Astrocyte (in vitro differentiated cells and primary cell): ENCODE results near the gene DOC2A. TPM values are rescaled to one million over a fixed set of nuclear protein-coding genes. Genes with fewer than 3 reads are reported as not detected.
A peak's percentile ranks its signal among the peaks of the same experiment; 100 is the strongest.

Experiments used
- DNase-seq: peaks from one replicate; pipeline ENCODE4 v3.0.0-alpha.2; 2010; ENCODE audit warnings: low read depth
- FAIRE-seq: peaks from 2 replicates; lab custom pipeline; 2011; peaks lifted over from hg19 to GRCh38; lab: Jason Lieb, UNC
- H2AFZ ChIP-seq: 2 replicates; pipeline ENCODE4 v1.6.0; 2012; ENCODE audit warnings: low read depth, low read length, inconsistent platforms
- H3K27ac ChIP-seq: 2 replicates; pipeline ENCODE4 v1.5.1; 2011; ENCODE audit warnings: low read depth, low read length, inconsistent platforms
- H3K27me3 ChIP-seq: 2 replicates; pipeline ENCODE4 v1.6.0; 2011; ENCODE audit warnings: low read length, inconsistent platforms; ENCODE audit not compliant: insufficient read depth
- H3K36me3 ChIP-seq: 2 replicates; pipeline ENCODE4 v1.5.1; 2011; ENCODE audit warnings: low read length, inconsistent platforms; ENCODE audit not compliant: insufficient read depth
- H3K4me1 ChIP-seq: 2 replicates; pipeline ENCODE4 v1.5.1; 2011; ENCODE audit warnings: low read length, inconsistent platforms; ENCODE audit not compliant: insufficient read depth
- H3K4me2 ChIP-seq: 2 replicates; pipeline ENCODE4 v1.6.0; 2012; ENCODE audit warnings: low read length, inconsistent platforms
- H3K4me3 ChIP-seq: 2 replicates; pipeline ENCODE4 v1.5.1; 2011; ENCODE audit warnings: low read depth, mild to moderate bottlenecking, low read length, inconsistent platforms; ENCODE audit not compliant: insufficient read depth
- H3K79me2 ChIP-seq: 2 replicates; pipeline ENCODE4 v1.6.0; 2012; ENCODE audit warnings: mild to moderate bottlenecking, low read length, inconsistent platforms; ENCODE audit not compliant: insufficient read depth
- H3K9ac ChIP-seq: 2 replicates; pipeline ENCODE4 v1.6.0; 2012; ENCODE audit warnings: mild to moderate bottlenecking, low read length, inconsistent platforms
- H3K9me3 ChIP-seq: 2 replicates; pipeline ENCODE4 v1.5.1; 2012; ENCODE audit warnings: low read depth, mild to moderate bottlenecking, low read length, inconsistent platforms; ENCODE audit not compliant: insufficient read depth
- H4K20me1 ChIP-seq: 2 replicates; pipeline ENCODE4 v1.6.0; 2012; ENCODE audit warnings: low read length, inconsistent platforms; ENCODE audit not compliant: insufficient read depth
- H3K27ac Mint-ChIP-seq: one replicate; pipeline ENCODE4 v1.8.0; 2021; ENCODE audit warnings: mild to moderate bottlenecking, mixed read lengths; ENCODE audit not compliant: unreplicated experiment
- H3K27me3 Mint-ChIP-seq: one replicate; pipeline ENCODE4 v1.8.0; 2021; ENCODE audit warnings: low read depth, mixed read lengths; ENCODE audit not compliant: unreplicated experiment
- H3K36me3 Mint-ChIP-seq: one replicate; pipeline ENCODE4 v1.8.0; 2021; ENCODE audit warnings: low read depth, mixed read lengths; ENCODE audit not compliant: unreplicated experiment
- H3K4me1 Mint-ChIP-seq: one replicate; pipeline ENCODE4 v1.8.0; 2021; ENCODE audit warnings: low read depth, mixed read lengths; ENCODE audit not compliant: unreplicated experiment
- H3K4me3 Mint-ChIP-seq: one replicate; pipeline ENCODE4 v1.8.0; 2021; ENCODE audit warnings: mild to moderate bottlenecking, moderate library complexity, mixed read lengths; ENCODE audit not compliant: unreplicated experiment
- H3K9me3 Mint-ChIP-seq: one replicate; pipeline ENCODE4 v1.8.0; 2021; ENCODE audit warnings: mild to moderate bottlenecking, mixed read lengths; ENCODE audit not compliant: unreplicated experiment
- EZH2 ChIP-seq: IDR thresholded peaks from 2 replicates; pipeline ENCODE4 v1.6.1; 2012; ENCODE audit warnings: mild to moderate bottlenecking, low read length, inconsistent platforms; ENCODE audit not compliant: insufficient read depth
- total RNA-seq: library from RNA; stranded (reverse); gene quantifications from 2 replicates; pipeline ENCODE4 v1.2.1, GENCODE V29; 2021
- TF ChIP-seq, protein P1 (sequence below): IDR thresholded peaks from 2 replicates; pipeline ENCODE4 v1.5.1; 2011; ENCODE audit warnings: low read depth, mild to moderate bottlenecking, inconsistent platforms, low read length, moderate library complexity; ENCODE audit not compliant: insufficient read depth

The DOC2A gene
- total RNA-seq, 1 donor from 2014 or later: 0.89 TPM

DNA sequence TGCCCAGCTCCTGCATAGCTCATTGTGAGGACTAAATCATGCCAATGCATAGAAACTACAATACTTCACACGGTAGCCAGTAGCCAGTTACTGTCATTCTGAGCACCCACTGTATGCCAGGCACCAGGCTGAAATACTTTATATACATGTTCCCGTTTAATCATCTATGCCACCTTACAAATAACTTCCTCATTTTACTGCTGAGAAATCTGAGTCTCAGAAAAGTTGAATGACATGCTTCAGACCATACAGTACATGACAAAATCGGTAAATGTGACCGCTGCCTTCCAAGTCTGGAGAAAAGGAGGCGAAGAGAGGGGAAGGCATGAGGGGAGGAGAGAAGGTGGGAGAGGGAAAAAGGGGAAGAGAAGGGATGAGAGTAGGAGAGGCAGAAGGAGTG is 29.4 kb upstream of the DOC2A start:
- no peak for TF ChIP-seq EZH2
- TF ChIP-seq, protein P1, sequence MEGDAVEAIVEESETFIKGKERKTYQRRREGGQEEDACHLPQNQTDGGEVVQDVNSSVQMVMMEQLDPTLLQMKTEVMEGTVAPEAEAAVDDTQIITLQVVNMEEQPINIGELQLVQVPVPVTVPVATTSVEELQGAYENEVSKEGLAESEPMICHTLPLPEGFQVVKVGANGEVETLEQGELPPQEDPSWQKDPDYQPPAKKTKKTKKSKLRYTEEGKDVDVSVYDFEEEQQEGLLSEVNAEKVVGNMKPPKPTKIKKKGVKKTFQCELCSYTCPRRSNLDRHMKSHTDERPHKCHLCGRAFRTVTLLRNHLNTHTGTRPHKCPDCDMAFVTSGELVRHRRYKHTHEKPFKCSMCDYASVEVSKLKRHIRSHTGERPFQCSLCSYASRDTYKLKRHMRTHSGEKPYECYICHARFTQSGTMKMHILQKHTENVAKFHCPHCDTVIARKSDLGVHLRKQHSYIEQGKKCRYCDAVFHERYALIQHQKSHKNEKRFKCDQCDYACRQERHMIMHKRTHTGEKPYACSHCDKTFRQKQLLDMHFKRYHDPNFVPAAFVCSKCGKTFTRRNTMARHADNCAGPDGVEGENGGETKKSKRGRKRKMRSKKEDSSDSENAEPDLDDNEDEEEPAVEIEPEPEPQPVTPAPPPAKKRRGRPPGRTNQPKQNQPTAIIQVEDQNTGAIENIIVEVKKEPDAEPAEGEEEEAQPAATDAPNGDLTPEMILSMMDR: no peak
- peaks cover 21% of the 10 kb centered on the region for H3K27me3 Mint-ChIP-seq
- no peaks in the 10 kb centered on the region for H3K9me3 Mint-ChIP-seq
- Histone ChIP-seq H3K4me3 (no peak overlapping the region), H3K27ac (no peak overlapping the region), H3K36me3 (no peaks in the 10 kb centered on the region), H3K4me2 (no peak overlapping the region), H3K4me1 (no peaks in the 10 kb centered on the region), H3K9me3 (no peaks in the 10 kb centered on the region), H2AFZ (no peak overlapping the region), H4K20me1 (no peaks in the 10 kb centered on the region), H3K27me3 (peaks cover 2% of the 10 kb centered on the region), H3K9ac (no peak overlapping the region), H3K79me2 (no peaks in the 10 kb centered on the region)
- peaks cover 3% of the 10 kb centered on the region for H3K36me3 Mint-ChIP-seq
- H3K27ac Mint-ChIP-seq: no peak overlapping the region
- H3K4me1 Mint-ChIP-seq: no peaks in the 10 kb centered on the region
- DNase-seq: no peak
- no peak overlapping the region for H3K4me3 Mint-ChIP-seq
- no peak for FAIRE-seq

DNA sequence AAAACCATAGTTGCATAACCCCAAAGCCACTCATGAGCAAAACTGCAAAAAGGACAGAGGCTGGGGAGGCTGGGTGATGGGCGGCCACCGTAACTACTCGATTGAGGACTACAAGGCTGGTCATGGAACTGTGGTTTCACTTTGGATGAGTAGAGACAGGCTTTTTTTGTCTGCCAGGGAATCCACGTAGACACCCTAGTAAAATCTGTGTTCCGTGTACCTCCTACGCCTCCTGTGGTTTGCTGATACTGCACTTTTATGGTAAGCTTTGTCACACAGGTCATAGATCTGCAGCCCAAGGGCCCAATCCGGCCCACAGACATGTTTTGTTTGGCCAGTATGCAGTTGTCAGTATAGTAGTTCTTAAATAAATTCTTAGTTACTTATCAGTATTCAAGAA is 22.4 kb upstream of the DOC2A start:
- Histone ChIP-seq H3K4me3 (no peak overlapping the region), H3K4me1 (peaks cover 5% of the 10 kb centered on the region), H3K9ac (no peak overlapping the region), H3K36me3 (no peaks in the 10 kb centered on the region), H3K4me2 (no peak overlapping the region), H3K9me3 (no peaks in the 10 kb centered on the region), H3K79me2 (no peaks in the 10 kb centered on the region), H3K27ac (no peak overlapping the region), H4K20me1 (peaks cover 8% of the 10 kb centered on the region), H3K27me3 (peaks cover 31% of the 10 kb centered on the region), H2AFZ (no peak overlapping the region)
- TF ChIP-seq, protein P1: no peak
- no peak for TF ChIP-seq EZH2
- Mint-ChIP-seq H3K4me1 (peaks cover 4% of the 10 kb centered on the region), H3K9me3 (no peaks in the 10 kb centered on the region), H3K36me3 (peaks cover 3% of the 10 kb centered on the region), H3K4me3 (no peak overlapping the region), H3K27ac (no peak overlapping the region), H3K27me3 (peaks cover 42% of the 10 kb centered on the region)
- FAIRE-seq (no peak), DNase-seq (peak; percentile 19)

DNA sequence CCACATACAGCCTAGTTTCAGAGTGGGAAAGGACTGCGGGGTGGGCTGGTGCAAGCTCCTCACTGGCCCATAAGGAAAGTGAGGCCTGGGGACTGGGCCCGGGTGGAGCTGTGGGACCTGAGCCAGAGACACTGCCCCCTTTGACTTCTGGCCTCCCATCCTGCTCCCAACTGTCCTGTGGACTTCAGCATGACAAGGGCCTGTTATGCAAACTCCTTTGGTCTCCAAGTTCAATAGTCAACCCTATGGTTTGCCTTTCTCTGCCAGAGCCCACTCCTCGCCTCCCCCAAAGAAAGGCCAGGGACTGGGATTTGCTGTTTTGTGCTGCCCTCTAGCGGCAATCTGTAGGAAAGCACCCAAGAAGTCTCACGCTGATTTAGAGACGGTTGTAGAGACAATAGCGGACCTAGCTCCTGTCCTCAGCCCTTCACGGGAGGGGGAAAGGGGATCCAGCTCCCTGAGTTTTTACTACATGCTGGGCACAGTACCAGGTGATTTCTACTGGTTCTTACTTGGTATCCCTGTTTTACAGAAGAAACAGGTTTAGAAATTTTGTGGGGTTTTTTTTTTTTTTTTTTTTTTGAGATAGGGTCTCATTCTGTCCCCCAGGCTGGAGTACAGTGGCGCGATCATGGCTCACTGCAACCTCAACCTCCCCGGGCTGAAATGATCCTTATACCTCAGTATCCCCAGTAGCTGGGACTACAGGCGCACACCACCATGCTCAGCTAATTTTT is 21.4 kb upstream of the DOC2A start:
- Mint-ChIP-seq H3K9me3 (peaks cover 3% of the 10 kb centered on the region), H3K4me3 (peak overlapping the region; percentile 70), H3K27me3 (peaks cover 52% of the 10 kb centered on the region), H3K4me1 (peaks cover 4% of the 10 kb centered on the region), H3K36me3 (peaks cover 3% of the 10 kb centered on the region), H3K27ac (no peak overlapping the region)
- H3K9ac ChIP-seq: no peak overlapping the region
- no peaks in the 10 kb centered on the region for H3K9me3 ChIP-seq
- TF ChIP-seq, protein P1: peak; percentile 78
- TF ChIP-seq EZH2: no peak
- no peak overlapping the region for H3K4me3 ChIP-seq
- no peak overlapping the region for H2AFZ ChIP-seq
- peaks cover 35% of the 10 kb centered on the region for H3K27me3 ChIP-seq
- no peaks in the 10 kb centered on the region for H3K36me3 ChIP-seq
- no peaks in the 10 kb centered on the region for H3K79me2 ChIP-seq
- no peak overlapping the region for H3K27ac ChIP-seq
- H3K4me2 ChIP-seq: no peak overlapping the region
- DNase-seq (peak; percentile 17), FAIRE-seq (no peak)
- peaks cover 8% of the 10 kb centered on the region for H4K20me1 ChIP-seq
- peaks cover 5% of the 10 kb centered on the region for H3K4me1 ChIP-seq
